Spleen (tissue), 11 donors: ENCODE results near the gene USP6NL. TPM values are rescaled to one million over a fixed set of nuclear protein-coding genes. Genes with fewer than 3 reads are reported as not detected.

Experiments
- DNase-seq: peaks from one replicate; pipeline ENCODE4 v3.0.0-alpha.2; 2020
- H3K27ac ChIP-seq, 8 donors: fragments of 200-600 bp; sonication (generic) in 7 of 8; 1 replicate in 4 of 8; 2 replicates in 4 of 8; pipeline versions ENCODE4 v1.5.0 to v1.8.0; 2016 to 2021; ENCODE audit warnings: inconsistent platforms in 4 of 8, mild to moderate bottlenecking in 4 of 8, moderate library complexity in 1 of 8
- H3K27me3 ChIP-seq, 7 donors: fragments of 200-600 bp; sonication (generic) in 6 of 7; replicated peaks in 1 of 7; 1 replicate in 4 of 7; 2 replicates in 3 of 7; pipeline versions ENCODE4 v1.5.0 to v1.8.0; 2016 to 2021; ENCODE audit warnings: inconsistent platforms in 3 of 7, mild to moderate bottlenecking in 1 of 7
- H3K36me3 ChIP-seq, 6 donors: fragments of 200-600 bp; sonication (generic) in 5 of 6; 1 replicate in 4 of 6; 2 replicates in 2 of 6; pipeline versions ENCODE4 v1.5.0 to v1.8.0; 2016 to 2021; ENCODE audit warnings: inconsistent platforms in 2 of 6
- H3K4me1 ChIP-seq, 6 donors: fragments of 200-600 bp; sonication (generic) in 5 of 6; 1 replicate in 3 of 6; 2 replicates in 3 of 6; pipeline versions ENCODE4 v1.5.0 to v1.8.0; 2016 to 2021; ENCODE audit warnings: inconsistent platforms in 3 of 6
- H3K4me3 ChIP-seq, 8 donors: fragments of 200-600 bp; sonication (generic) in 7 of 8; 1 replicate in 4 of 8; 2 replicates in 4 of 8; pipeline versions ENCODE4 v1.5.0 to v1.8.0; 2016 to 2021; ENCODE audit warnings: inconsistent platforms in 4 of 8, mild to moderate bottlenecking in 4 of 8, moderate library complexity in 2 of 8
- H3K9me3 ChIP-seq, 8 donors: fragments of 200-600 bp; sonication (generic) in 7 of 8; 1 replicate in 4 of 8; 2 replicates in 4 of 8; pipeline versions ENCODE4 v1.5.0 to v1.8.0; 2016 to 2021; ENCODE audit warnings: inconsistent platforms in 4 of 8
- CTCF ChIP-seq, 11 experiments: fragments of 200-600 bp in 7 of 11; fragments of 450-650 bp in 4 of 11; sonication (generic) in 4 of 11; IDR thresholded peaks in 8 of 11; conservative IDR thresholded peaks in 3 of 11; 1 replicate in 7 of 11; 2 replicates in 4 of 11; pipeline versions ENCODE4 v1.4.0 to v1.8.0; 2016 to 2021; ENCODE audit warnings: antibody characterized with exemption in 11 of 11, inconsistent platforms in 4 of 11, mild to moderate bottlenecking in 1 of 11
- POLR2A ChIP-seq, 3 donors: fragments of 450-650 bp; IDR thresholded peaks; one replicate each; pipeline ENCODE4 v1.5.1; 2017; ENCODE audit warnings: antibody characterized with exemption in 3 of 3, mild to moderate bottlenecking in 1 of 3
- POLR2AphosphoS5 ChIP-seq, 3 donors: sonication (generic); formaldehyde crosslinking; IDR thresholded peaks; one replicate each; pipeline ENCODE4 v1.5.1; 2017; ENCODE audit warnings: antibody characterized with exemption in 3 of 3
- WGBS, 5 donors: extraction: QIAGEN DNeasy Blood & Tissue Kit in 3 of 5; methylation state at CpG; one replicate each; pipeline versions ENCODE4 v1.1.5 to v1.1.7; 2013 to 2018; 5-methylcytosine and 5-hydroxymethylcytosine counted together
- intact Hi-C: fragments of 100-400 bp; cut with DNase I; formaldehyde crosslinking; loops from one replicate; pipeline ENCODE4 v1.15.0; 2023; ENCODE audit warnings: low total_unique reads
- polyA plus RNA-seq, 3 donors: library from polyadenylated mRNA; stranded (reverse); fragments of 200-250 nt; gene quantifications; one replicate each; pipeline ENCODE4 v1.2.1, GENCODE V29; 2013
- total RNA-seq, 7 donors: library from RNA; depleted of rRNA in 3 of 7; stranded (reverse); fragments of >200 nt in 3 of 7; fragmentation: NEBNext Ultra II Directional in 4 of 7; extraction: Animal tissue kit (Norgen Biotek cat#: 25700) in 4 of 7; gene quantifications; one replicate each; pipeline versions ENCODE4 v1.1.0 to v1.2.1, GENCODE V29; 2016 to 2021
- donor health status: healthy with polysubstance abuse.
- donor health status: DM: no; HTN: no; CAD: no; lungs with moderate emphysema.
- donor health status: DM: no; HTN: no; CAD: no.
- donor health status: Bipolar disorder and iron deficiency.
- donor health status: healthy.
- donor health status: DM: no; HTN: no; CAD: no.
- donor health status: DM: yes; HTN: yes; CAD: no.

USP6NL gene
- total and polyA plus RNA-seq, 10 donors = 11.0 to 51.7 (median 37.7) TPM

- Histone ChIP-seq H3K4me3 (no peak overlapping the region), H3K27ac (peak overlapping the region in 4 of 8 donors; percentile 22 to 75 (median 58)), H3K36me3 (peaks cover 0 to 84% (median 20%) of the 10 kb centered on the region in 6 donors), H3K9me3 (no peaks in the 10 kb centered on the region), H3K27me3 (no peaks in the 10 kb centered on the region), H3K4me1 (peaks cover 0 to 46% (median 17%) of the 10 kb centered on the region in 6 donors)
- intact Hi-C loops = no loop called here
- WGBS, 5 donors = 59 to 75% (median 66%) methylated on average over 6 of the region's 6 CpGs
- TF ChIP-seq POLR2AphosphoS5 (IDR thresholded peaks at IDR 0.05) (no peak), POLR2A (IDR thresholded peaks at IDR 0.05) (no peak), CTCF (IDR thresholded peaks at IDR 0.05 in 8 of 11, conservative IDR thresholded peaks at IDR 0.05 in 3 of 11) (no peak)
- no peak for DNase-seq
These were observed 128.0 kb downstream of the USP6NL start for GRCh38 chr10:11483201-11484148.

- Histone ChIP-seq H3K27ac (peak overlapping the region in 2 of 8 donors; percentile 61 to 75), H3K36me3 (peaks cover 0 to 84% (median 20%) of the 10 kb centered on the region in 6 donors), H3K4me1 (peaks cover 0 to 46% (median 17%) of the 10 kb centered on the region in 6 donors), H3K27me3 (no peaks in the 10 kb centered on the region), H3K9me3 (no peaks in the 10 kb centered on the region), H3K4me3 (no peak overlapping the region)
- no peak for TF ChIP-seq POLR2A (IDR thresholded peaks at IDR 0.05)
- TF ChIP-seq CTCF (IDR thresholded peaks at IDR 0.05 in 8 of 11, conservative IDR thresholded peaks at IDR 0.05 in 3 of 11) = peak in 1 of 11 experiments; percentile 22
- no peak for TF ChIP-seq POLR2AphosphoS5 (IDR thresholded peaks at IDR 0.05)
- intact Hi-C loops = no loop called here
- no peak for DNase-seq
These were observed 129.1 kb downstream of the USP6NL start for GRCh38 chr10:11482306-11482705.

GRCh38 chr10:11480687-11481086 lies 130.8 kb downstream of the USP6NL start:
- WGBS, 5 donors = 85 to 92% (median 91%) methylated on average over 4 of the region's 4 CpGs
- H3K4me3 ChIP-seq = no peak overlapping the region
- peak overlapping the region in 1 of 8 donors; percentile 17 for H3K27ac ChIP-seq
- intact Hi-C loops = no loop called here
- H3K27me3 ChIP-seq = no peaks in the 10 kb centered on the region
- H3K36me3 ChIP-seq = peaks cover 0 to 85% (median 20%) of the 10 kb centered on the region in 6 donors
- H3K9me3 ChIP-seq = no peaks in the 10 kb centered on the region
- peaks cover 0 to 46% (median 17%) of the 10 kb centered on the region in 6 donors for H3K4me1 ChIP-seq
- no peak for DNase-seq
- no peak for TF ChIP-seq POLR2AphosphoS5 (IDR thresholded peaks at IDR 0.05)
- TF ChIP-seq CTCF (IDR thresholded peaks at IDR 0.05 in 8 of 11, conservative IDR thresholded peaks at IDR 0.05 in 3 of 11) = no peak
- TF ChIP-seq POLR2A (IDR thresholded peaks at IDR 0.05) = no peak

- no peak for DNase-seq
- peaks cover 0 to 78% (median 17%) of the 10 kb centered on the region in 6 donors for H3K36me3 ChIP-seq
- H3K4me1 ChIP-seq = peaks cover 0 to 39% (median 16%) of the 10 kb centered on the region in 6 donors
- no peak for TF ChIP-seq POLR2A (IDR thresholded peaks at IDR 0.05)
- no peak for TF ChIP-seq CTCF (IDR thresholded peaks at IDR 0.05 in 8 of 11, conservative IDR thresholded peaks at IDR 0.05 in 3 of 11)
- TF ChIP-seq POLR2AphosphoS5 (IDR thresholded peaks at IDR 0.05) = no peak
- no peaks in the 10 kb centered on the region for H3K9me3 ChIP-seq
- intact Hi-C loops = no loop called here
- no peak overlapping the region for H3K4me3 ChIP-seq
- H3K27me3 ChIP-seq = no peaks in the 10 kb centered on the region
- WGBS, 5 donors = 82 to 92% (median 86%) methylated on average over 7 of the region's 7 CpGs
- H3K27ac ChIP-seq = no peak overlapping the region
These were observed 132.2 kb downstream of the USP6NL start for GRCh38 chr10:11479300-11479699.
